Keratinocyte (primary cell): Measurements from ENCODE around the gene CEACAM19. TPM values are rescaled to one million over a fixed set of nuclear protein-coding genes. Genes with fewer than 3 reads are reported as not detected.

Source experiments
- DNase-seq: peaks from one replicate; pipeline ENCODE4 v3.0.0-alpha.2; 2011; ENCODE audit warnings: low read depth, missing footprints, low spot score
- FAIRE-seq: peaks from 2 replicates; lab custom pipeline; 2011; peaks lifted over from hg19 to GRCh38; lab: Jason Lieb, UNC
- H2AFZ ChIP-seq: 2 replicates; pipeline ENCODE4 v1.6.0; 2012; ENCODE audit warnings: low read length, control low read depth, inconsistent platforms; ENCODE audit not compliant: control insufficient read depth
- H3K27ac ChIP-seq: 2 replicates; pipeline ENCODE4 v1.5.1; 2011; ENCODE audit warnings: low read length; ENCODE audit not compliant: control insufficient read depth, insufficient read depth
- H3K27me3 ChIP-seq: 3 replicates; pipeline ENCODE4 v1.6.0; 2011; ENCODE audit warnings: low read length; ENCODE audit not compliant: control insufficient read depth, insufficient read depth; ENCODE audit errors: extremely low read depth
- H3K36me3 ChIP-seq, 2 experiments: 2 replicates in 1 of 2; 3 replicates in 1 of 2; pipeline ENCODE4 v1.5.1; 2011; ENCODE audit warnings: low read length in 2 of 2, mild to moderate bottlenecking in 1 of 2; ENCODE audit not compliant: control insufficient read depth in 2 of 2, insufficient read depth in 2 of 2; ENCODE audit errors: extremely low read depth in 1 of 2
- H3K4me1 ChIP-seq: 3 replicates; pipeline ENCODE4 v1.5.1; 2011; ENCODE audit warnings: low read length; ENCODE audit not compliant: control insufficient read depth, insufficient read depth; ENCODE audit errors: extremely low read depth
- H3K4me2 ChIP-seq: 3 replicates; pipeline ENCODE4 v1.6.0; 2011; ENCODE audit warnings: low read depth, low read length; ENCODE audit not compliant: control insufficient read depth, insufficient read depth; ENCODE audit errors: extremely low read depth
- H3K4me3 ChIP-seq, 3 experiments: fragments of 200-600 bp in 1 of 3; sonication (generic) in 1 of 3; 2 replicates in 2 of 3; 3 replicates in 1 of 3; pipeline ENCODE4 v1.5.1; 2011 to 2016; ENCODE audit warnings: low read length in 3 of 3, mild to moderate bottlenecking in 3 of 3, control low read depth in 2 of 3, inconsistent platforms in 1 of 3, low read depth in 1 of 3, mixed read lengths in 1 of 3, mixed run types in 1 of 3, moderate library complexity in 1 of 3; ENCODE audit not compliant: control insufficient read depth in 2 of 3, insufficient read depth in 2 of 3; ENCODE audit errors: extremely low read depth in 1 of 3
- H3K79me2 ChIP-seq: 2 replicates; pipeline ENCODE4 v1.6.0; 2012; ENCODE audit warnings: low read length; ENCODE audit not compliant: control insufficient read depth, insufficient read depth
- H3K9ac ChIP-seq: 3 replicates; pipeline ENCODE4 v1.6.0; 2011; ENCODE audit warnings: low read length; ENCODE audit not compliant: control insufficient read depth, insufficient read depth; ENCODE audit errors: extremely low read depth
- H3K9me1 ChIP-seq: 3 replicates; pipeline ENCODE4 v1.6.0; 2011; ENCODE audit warnings: low read length; ENCODE audit not compliant: control insufficient read depth, insufficient read depth; ENCODE audit errors: extremely low read depth
- H3K9me3 ChIP-seq: 2 replicates; pipeline ENCODE4 v1.5.1; 2012; ENCODE audit warnings: low read depth, low read length; ENCODE audit not compliant: control insufficient read depth
- H4K20me1 ChIP-seq: 3 replicates; pipeline ENCODE4 v1.6.0; 2011; ENCODE audit warnings: low read length; ENCODE audit not compliant: control insufficient read depth, insufficient read depth; ENCODE audit errors: extremely low read depth
- CTCF ChIP-seq, 3 experiments: IDR thresholded peaks in 1 of 3; conservative IDR thresholded peaks in 1 of 3; optimal IDR thresholded peaks in 1 of 3; 2 replicates in 2 of 3; 3 replicates in 1 of 3; pipeline versions ENCODE3 to v1.5.1; 2011; ENCODE audit warnings: low read length in 3 of 3, mild to moderate bottlenecking in 3 of 3, moderate library complexity in 2 of 3, control low read depth in 1 of 3, inconsistent platforms in 1 of 3; ENCODE audit not compliant: insufficient read depth in 2 of 3; ENCODE audit errors: extremely low read depth in 1 of 3
- EZH2 ChIP-seq: IDR thresholded peaks from one replicate; pipeline ENCODE4 v1.6.1; 2012; ENCODE audit warnings: inconsistent platforms, mild to moderate bottlenecking, low read length, moderate library complexity
- dilution Hi-C: fragments of 300-500 bp; cut with MboI; formaldehyde crosslinking; loops from one replicate; pipeline ENCODE4 v1.7.0; 2020; ENCODE audit warnings: low sequenced_read_pairs; ENCODE audit not compliant: extremely low pct_ligation_motif_present
- polyA plus RNA-seq, 5 experiments: library from polyadenylated mRNA; depleted of rRNA in 3 of 5; stranded (reverse) in 3 of 5; stranded (forward) in 1 of 5; unstranded in 1 of 5; fragments of >200 nt; gene quantifications; 1 replicate in 1 of 5; 2 replicates in 3 of 5; 3 replicates in 1 of 5; pipeline versions ENCODE4 v1.2.1 to v1.2.3, GENCODE V29; 2011 to 2012; ENCODE audit warnings: missing spikeins in 2 of 5, low read depth in 1 of 5, low replicate concordance in 1 of 5

CEACAM19 gene
- polyA plus RNA-seq, 1 donor (not counting 4 experiments of a cell fraction or from before 2014, with no cell fraction given), result 3.7 TPM

GRCh38 chr19:44689290-44690130 is 18.2 kb downstream of the CEACAM19 start:
- H2AFZ ChIP-seq, result no peak overlapping the region
- no peak for DNase-seq
- H3K9ac ChIP-seq, result no peak overlapping the region
- peaks cover 20% of the 10 kb centered on the region for H3K4me1 ChIP-seq
- no peaks in the 10 kb centered on the region for H3K9me1 ChIP-seq
- peak; percentile 85 to 96 (median 94) for TF ChIP-seq CTCF (optimal IDR thresholded peaks at IDR 0.05 in 1 of 3, IDR thresholded peaks at IDR 0.05 in 1 of 3, conservative IDR thresholded peaks at IDR 0.05 in 1 of 3; ENCODE audit: extremely low read depth in 1 of 3, insufficient read depth in 2 of 3, low read length in 3 of 3)
- no peak for TF ChIP-seq EZH2
- H3K9me3 ChIP-seq, result no peaks in the 10 kb centered on the region
- FAIRE-seq, result no peak
- peak overlapping the region; percentile 3 for H3K4me2 ChIP-seq
- no peak overlapping the region for H3K27ac ChIP-seq
- no peak overlapping the region for H3K4me3 ChIP-seq
- no peaks in the 10 kb centered on the region for H3K27me3 ChIP-seq
- dilution Hi-C loops, result no loop called here
- H3K36me3 ChIP-seq, result no peaks in the 10 kb centered on the region
- no peaks in the 10 kb centered on the region for H3K79me2 ChIP-seq
- no peaks in the 10 kb centered on the region for H4K20me1 ChIP-seq

- Histone ChIP-seq H3K4me3 (no peak overlapping the region), H3K4me1 (peaks cover 22% of the 10 kb centered on the region), H3K4me2 (no peak overlapping the region), H4K20me1 (no peaks in the 10 kb centered on the region), H3K27ac (no peak overlapping the region), H3K79me2 (no peaks in the 10 kb centered on the region), H3K9me3 (no peaks in the 10 kb centered on the region), H3K9me1 (no peaks in the 10 kb centered on the region), H3K36me3 (no peaks in the 10 kb centered on the region), H3K27me3 (no peaks in the 10 kb centered on the region), H3K9ac (no peak overlapping the region), H2AFZ (no peak overlapping the region)
- TF ChIP-seq CTCF (optimal IDR thresholded peaks at IDR 0.05 in 1 of 3, IDR thresholded peaks at IDR 0.05 in 1 of 3, conservative IDR thresholded peaks at IDR 0.05 in 1 of 3; ENCODE audit: extremely low read depth in 1 of 3, insufficient read depth in 2 of 3, low read length in 3 of 3) (no peak), EZH2 (no peak)
- FAIRE-seq (no peak), DNase-seq (no peak)
- dilution Hi-C loops, result no loop called here
Observed at GRCh38 chr19:44690131-44690440, 18.8 kb downstream of the CEACAM19 start.
